Measurements from ENCODE around the gene SLC6A16.
"Not testable (repeated sequence)": the region's sequence is repeated elsewhere in the genome, so short reads cannot be mapped to it uniquely, and the experiment has no call there.

Gene SLC6A16

GRCh38 chr19:49288205-49288604, 36.8 kb downstream of the SLC6A16 start:
- not testable (repeated sequence) for H3K4me1 ChIP-seq (ENCODE audit: control insufficient read depth, low read depth, low read length); H3K36me3 ChIP-seq (ENCODE audit: control insufficient read depth, low read depth, low read length); H3K4me3 ChIP-seq (ENCODE audit: low read length); H3K27ac ChIP-seq (ENCODE audit: low read length); H3K27me3 ChIP-seq (ENCODE audit: control insufficient read depth, insufficient read depth, low read length); H3K9ac ChIP-seq (ENCODE audit: low read length); H3K9me3 ChIP-seq (ENCODE audit: control insufficient read depth, low read depth, low read length)

- Histone ChIP-seq H3K9ac (ENCODE audit: low read length) (no peak overlapping the region), H3K4me3 (ENCODE audit: low read length) (no peak overlapping the region), H3K9me3 (ENCODE audit: control insufficient read depth, low read depth, low read length) (no peaks in the 10 kb centered on the region), H3K4me1 (ENCODE audit: control insufficient read depth, low read depth, low read length) (no peaks in the 10 kb centered on the region), H3K27me3 (ENCODE audit: control insufficient read depth, insufficient read depth, low read length) (no peaks in the 10 kb centered on the region), H3K36me3 (ENCODE audit: control insufficient read depth, low read depth, low read length) (no peaks in the 10 kb centered on the region), H3K27ac (ENCODE audit: low read length) (no peak overlapping the region)
These were observed 37.7 kb downstream of the SLC6A16 start for GRCh38 chr19:49287141-49287770.

DNA sequence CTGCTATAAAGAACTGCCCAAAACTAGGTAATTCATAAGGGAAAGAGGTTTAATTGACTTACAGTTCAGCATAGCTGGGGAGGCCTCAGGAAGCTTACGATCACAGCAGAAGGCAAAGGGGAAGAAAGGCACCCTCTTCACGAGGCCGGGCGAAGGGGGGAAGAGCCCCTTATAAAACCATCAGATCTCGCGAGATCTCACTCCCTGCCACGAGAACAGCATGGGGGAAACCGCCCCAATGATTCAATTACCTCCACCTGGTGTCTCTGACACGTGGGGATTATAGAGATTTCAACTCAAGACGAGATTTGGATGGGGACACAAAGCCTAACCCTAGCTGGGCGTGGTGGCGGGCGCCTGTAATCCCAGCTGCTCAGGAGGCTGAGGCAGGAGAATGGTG, 42.8 kb downstream of the SLC6A16 start:
- Histone ChIP-seq H3K27ac (ENCODE audit: low read length) (no peak overlapping the region), H3K9me3 (ENCODE audit: control insufficient read depth, low read depth, low read length) (no peaks in the 10 kb centered on the region), H3K4me3 (ENCODE audit: low read length) (no peak overlapping the region), H3K4me1 (ENCODE audit: control insufficient read depth, low read depth, low read length) (no peaks in the 10 kb centered on the region), H3K36me3 (ENCODE audit: control insufficient read depth, low read depth, low read length) (no peaks in the 10 kb centered on the region), H3K27me3 (ENCODE audit: control insufficient read depth, insufficient read depth, low read length) (no peaks in the 10 kb centered on the region), H3K9ac (ENCODE audit: low read length) (no peak overlapping the region)

GRCh38 chr19:49272204-49272603, 52.8 kb downstream of the SLC6A16 start:
- Histone ChIP-seq H3K36me3 (ENCODE audit: control insufficient read depth, low read depth, low read length) (no peaks in the 10 kb centered on the region), H3K4me1 (ENCODE audit: control insufficient read depth, low read depth, low read length) (no peaks in the 10 kb centered on the region), H3K27me3 (ENCODE audit: control insufficient read depth, insufficient read depth, low read length) (no peaks in the 10 kb centered on the region), H3K9ac (ENCODE audit: low read length) (no peak overlapping the region), H3K27ac (ENCODE audit: low read length) (no peak overlapping the region), H3K4me3 (ENCODE audit: low read length) (no peak overlapping the region), H3K9me3 (ENCODE audit: control insufficient read depth, low read depth, low read length) (peaks cover 11% of the 10 kb centered on the region)

DNA sequence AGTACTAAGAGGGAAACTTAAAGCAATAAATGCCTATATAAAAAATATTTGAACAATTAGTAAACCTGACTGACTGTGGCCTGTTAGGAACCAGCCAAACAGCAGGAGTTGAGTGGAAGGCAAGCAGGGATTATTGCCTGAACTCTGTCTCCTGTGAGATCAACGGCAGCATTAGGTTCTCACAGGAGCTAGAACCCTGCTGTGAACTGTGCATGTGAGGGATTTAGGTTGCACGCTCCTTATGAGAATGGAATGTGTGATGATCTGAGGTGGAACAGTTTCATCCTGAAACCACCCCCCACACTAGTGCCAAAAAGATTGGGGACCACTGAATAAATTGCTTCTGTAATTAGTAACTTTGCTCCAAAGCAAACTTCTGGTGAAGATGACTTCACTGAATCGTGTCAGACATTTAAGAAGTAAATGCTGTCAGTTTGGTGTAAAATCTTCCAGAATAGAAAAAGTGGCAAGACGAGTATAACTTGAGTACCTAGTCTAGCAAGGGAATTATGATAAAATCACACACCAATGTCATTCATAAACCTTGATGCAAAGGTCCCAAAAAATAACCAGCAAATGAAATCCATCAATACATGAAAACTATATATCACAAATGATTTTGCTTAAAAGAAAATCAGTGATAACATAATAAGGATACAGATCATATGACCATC, 53.8 kb downstream of the SLC6A16 start:
- Histone ChIP-seq H3K9me3 (ENCODE audit: control insufficient read depth, low read depth, low read length) (peaks cover 11% of the 10 kb centered on the region), H3K27me3 (ENCODE audit: control insufficient read depth, insufficient read depth, low read length) (no peaks in the 10 kb centered on the region), H3K27ac (ENCODE audit: low read length) (no peak overlapping the region)

GRCh38 chr19:49266409-49266808, 58.6 kb downstream of the SLC6A16 start:
- H3K9me3 ChIP-seq (ENCODE audit: control insufficient read depth, low read depth, low read length) = peaks cover 11% of the 10 kb centered on the region
- not testable (repeated sequence) for H3K4me1 ChIP-seq (ENCODE audit: control insufficient read depth, low read depth, low read length); H3K36me3 ChIP-seq (ENCODE audit: control insufficient read depth, low read depth, low read length); H3K4me3 ChIP-seq (ENCODE audit: low read length); H3K9ac ChIP-seq (ENCODE audit: low read length); H3K27me3 ChIP-seq (ENCODE audit: control insufficient read depth, insufficient read depth, low read length); H3K27ac ChIP-seq (ENCODE audit: low read length)

More for the DNA sequence above, 53.8 kb downstream of the SLC6A16 start:
- Histone ChIP-seq H3K4me3 (ENCODE audit: low read length) (no peak overlapping the region), H3K4me1 (ENCODE audit: control insufficient read depth, low read depth, low read length) (no peaks in the 10 kb centered on the region), H3K9ac (ENCODE audit: low read length) (no peak overlapping the region), H3K36me3 (ENCODE audit: control insufficient read depth, low read depth, low read length) (no peaks in the 10 kb centered on the region)

- no peak overlapping the region for H3K27ac ChIP-seq (ENCODE audit: low read length)
- H3K9me3 ChIP-seq (ENCODE audit: control insufficient read depth, low read depth, low read length) = peaks cover 11% of the 10 kb centered on the region
- H3K4me1 ChIP-seq (ENCODE audit: control insufficient read depth, low read depth, low read length) = no peaks in the 10 kb centered on the region
- H3K9ac ChIP-seq (ENCODE audit: low read length) = no peak overlapping the region
- H3K27me3 ChIP-seq (ENCODE audit: control insufficient read depth, insufficient read depth, low read length) = no peaks in the 10 kb centered on the region
- H3K36me3 ChIP-seq (ENCODE audit: control insufficient read depth, low read depth, low read length) = no peaks in the 10 kb centered on the region
- no peak overlapping the region for H3K4me3 ChIP-seq (ENCODE audit: low read length)
These were observed 60.7 kb downstream of the SLC6A16 start for GRCh38 chr19:49264258-49264657.

- Histone ChIP-seq H3K27me3 (ENCODE audit: control insufficient read depth, insufficient read depth, low read length) (no peaks in the 10 kb centered on the region), H3K36me3 (ENCODE audit: control insufficient read depth, low read depth, low read length) (no peaks in the 10 kb centered on the region), H3K4me1 (ENCODE audit: control insufficient read depth, low read depth, low read length) (no peaks in the 10 kb centered on the region), H3K4me3 (ENCODE audit: low read length) (no peak overlapping the region), H3K9me3 (ENCODE audit: control insufficient read depth, low read depth, low read length) (no peaks in the 10 kb centered on the region), H3K27ac (ENCODE audit: low read length) (no peak overlapping the region), H3K9ac (ENCODE audit: low read length) (no peak overlapping the region)
These were observed 63.4 kb downstream of the SLC6A16 start for GRCh38 chr19:49261602-49262001.

DNA sequence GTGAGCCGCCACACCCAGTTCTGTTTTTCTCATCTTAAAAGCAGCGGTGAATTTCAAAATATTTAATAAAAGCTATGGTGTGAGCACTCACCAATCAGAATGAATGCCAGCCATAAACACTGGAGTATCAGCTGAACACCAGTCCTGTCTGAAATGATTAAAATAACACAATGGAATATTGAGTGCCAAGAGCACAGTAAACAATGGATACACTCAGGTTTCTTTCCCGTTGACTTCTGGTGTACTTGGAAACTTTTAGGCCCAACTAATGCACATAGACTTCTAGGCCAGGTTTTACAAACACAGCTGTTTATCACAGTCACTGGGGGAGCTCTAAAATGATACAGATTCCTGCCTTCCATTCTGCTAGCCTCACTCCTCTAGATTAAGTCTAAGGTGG, 68.3 kb downstream of the SLC6A16 start:
- Histone ChIP-seq H3K27me3 (ENCODE audit: control insufficient read depth, insufficient read depth, low read length) (no peaks in the 10 kb centered on the region), H3K27ac (ENCODE audit: low read length) (no peak overlapping the region), H3K9ac (ENCODE audit: low read length) (no peak overlapping the region), H3K36me3 (ENCODE audit: control insufficient read depth, low read depth, low read length) (no peaks in the 10 kb centered on the region), H3K9me3 (ENCODE audit: control insufficient read depth, low read depth, low read length) (no peaks in the 10 kb centered on the region), H3K4me3 (ENCODE audit: low read length) (no peak overlapping the region), H3K4me1 (ENCODE audit: control insufficient read depth, low read depth, low read length) (no peaks in the 10 kb centered on the region)

DNA sequence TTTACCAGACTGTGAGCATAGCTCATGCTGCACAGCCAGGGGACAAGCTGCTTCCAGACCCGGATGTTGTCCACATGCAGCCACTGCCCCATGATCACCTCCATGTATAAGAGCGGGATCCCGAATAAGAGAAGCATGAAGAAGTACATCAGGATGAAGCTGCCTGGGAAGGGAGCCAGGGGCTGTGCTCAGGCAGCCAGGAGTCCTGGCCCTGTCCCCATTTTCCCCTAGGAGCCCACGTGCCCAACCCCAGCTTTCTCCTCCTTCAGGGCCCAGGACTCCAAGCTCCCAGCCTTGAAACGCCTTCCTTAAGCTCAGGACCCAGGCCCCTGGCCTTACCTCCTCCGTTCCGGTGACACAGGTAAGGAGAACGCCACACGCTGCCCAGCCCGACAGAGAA, 69.3 kb downstream of the SLC6A16 start:
- H3K36me3 ChIP-seq (ENCODE audit: control insufficient read depth, low read depth, low read length) = no peaks in the 10 kb centered on the region
- H3K27me3 ChIP-seq (ENCODE audit: control insufficient read depth, insufficient read depth, low read length) = no peaks in the 10 kb centered on the region
- H3K9me3 ChIP-seq (ENCODE audit: control insufficient read depth, low read depth, low read length) = no peaks in the 10 kb centered on the region
- no peak overlapping the region for H3K9ac ChIP-seq (ENCODE audit: low read length)
- H3K4me3 ChIP-seq (ENCODE audit: low read length) = no peak overlapping the region
- no peaks in the 10 kb centered on the region for H3K4me1 ChIP-seq (ENCODE audit: control insufficient read depth, low read depth, low read length)
- H3K27ac ChIP-seq (ENCODE audit: low read length) = no peak overlapping the region

GRCh38 chr19:49249933-49250332, 75.1 kb downstream of the SLC6A16 start:
- H3K4me1 ChIP-seq (ENCODE audit: control insufficient read depth, low read depth, low read length) = no peaks in the 10 kb centered on the region
- no peaks in the 10 kb centered on the region for H3K27me3 ChIP-seq (ENCODE audit: control insufficient read depth, insufficient read depth, low read length)
- H3K27ac ChIP-seq (ENCODE audit: low read length) = no peak overlapping the region
- H3K9ac ChIP-seq (ENCODE audit: low read length) = no peak overlapping the region
- no peaks in the 10 kb centered on the region for H3K9me3 ChIP-seq (ENCODE audit: control insufficient read depth, low read depth, low read length)
- no peak overlapping the region for H3K4me3 ChIP-seq (ENCODE audit: low read length)
- no peaks in the 10 kb centered on the region for H3K36me3 ChIP-seq (ENCODE audit: control insufficient read depth, low read depth, low read length)

GRCh38 chr19:49247676-49248075, 77.3 kb downstream of the SLC6A16 start:
- H3K9ac ChIP-seq (ENCODE audit: low read length) = no peak overlapping the region
- no peak overlapping the region for H3K4me3 ChIP-seq (ENCODE audit: low read length)
- H3K36me3 ChIP-seq (ENCODE audit: control insufficient read depth, low read depth, low read length) = no peaks in the 10 kb centered on the region
- H3K4me1 ChIP-seq (ENCODE audit: control insufficient read depth, low read depth, low read length) = no peaks in the 10 kb centered on the region
- H3K27ac ChIP-seq (ENCODE audit: low read length) = no peak overlapping the region
- no peaks in the 10 kb centered on the region for H3K27me3 ChIP-seq (ENCODE audit: control insufficient read depth, insufficient read depth, low read length)
- H3K9me3 ChIP-seq (ENCODE audit: control insufficient read depth, low read depth, low read length) = no peaks in the 10 kb centered on the region

Data from iPS-18a (cell line).